ENCODE results near the gene ANKS6. TPM values are rescaled to one million over a fixed set of nuclear protein-coding genes. Genes with fewer than 3 reads are reported as not detected.

The ANKS6 gene
- total RNA-seq, 1 experiment from 2014 or later: 39.2 TPM

GRCh38 chr9:98751210-98751609 is 45.1 kb downstream of the ANKS6 start (continued):
- TF ChIP-seq REST (IDR thresholded peaks at IDR 0.05; ENCODE audit: low read depth) (no peak), RAD21 (IDR thresholded peaks at IDR 0.05; ENCODE audit: low read depth) (no peak), CBX3 (IDR thresholded peaks at IDR 0.05; ENCODE audit: low read depth) (no peak), EZH2 (IDR thresholded peaks at IDR 0.05) (no peak)

GRCh38 chr9:98750364-98751060 is 45.8 kb downstream of the ANKS6 start:
- Histone ChIP-seq H4K20me1 (ENCODE audit: insufficient read depth) (no peaks in the 10 kb centered on the region), H3K27ac (ENCODE audit: low read depth, low read length) (no peak overlapping the region), H3K27me3 (ENCODE audit: insufficient read depth, low read length) (no peaks in the 10 kb centered on the region), H2AFZ (ENCODE audit: low read depth, low read length, poor library complexity, severe bottlenecking) (no peak overlapping the region), H3K79me2 (ENCODE audit: insufficient read depth, low read length) (no peaks in the 10 kb centered on the region), H3K36me3 (ENCODE audit: control insufficient read depth in 1 of 2, insufficient read depth in 2 of 2, low read length in 2 of 2) (peaks cover 7 to 12% of the 10 kb centered on the region in 2 experiments; a peak in 3 of 4 replicates), H3K9me3 (ENCODE audit: control insufficient read depth in 1 of 2, insufficient read depth in 1 of 2, low read depth in 1 of 2, low read length in 2 of 2) (no peaks in the 10 kb centered on the region), H3K9me2 (ENCODE audit: insufficient read depth) (no peaks in the 10 kb centered on the region), H3K4me2 (ENCODE audit: low read length) (no peak overlapping the region), H3K4me1 (ENCODE audit: control insufficient read depth in 1 of 2, insufficient read depth in 2 of 2, low read length in 2 of 2) (no peaks in the 10 kb centered on the region), H3K4me3 (replicated peaks in 1 of 2; ENCODE audit: low read depth in 1 of 2, low read length in 2 of 2) (no peak overlapping the region), H3K9ac (ENCODE audit: low read length) (no peak overlapping the region)
- ChIA-PET RAD21 (ENCODE audit: low non-redundant PET in 1 of 2, low total read pairs in 2 of 2, uncharacterized antibody in 2 of 2, unreplicated experiment in 2 of 2) (no interaction called here), POLR2A (no interaction called here), CTCF (interaction anchor here (3.6 kb wide), 1 partner anchor 25 kb away, joined by 11 read pairs; no protein-coding TSS in a partner anchor)
- DNase-seq (ENCODE audit: low read depth, low spot score): no peak
- BruUV-seq (replicated peaks): no TSS peak
- intact Hi-C loops (cut with micrococcal nuclease): no loop called here
- no peak for ATAC-seq
- no peak for TF ChIP-seq ZBTB33 (IDR thresholded peaks at IDR 0.05; ENCODE audit: extremely low read depth, insufficient replicate concordance, low read length)
- TF ChIP-seq JUND (IDR thresholded peaks at IDR 0.05): no peak
- no peak for TF ChIP-seq REST (IDR thresholded peaks at IDR 0.05; ENCODE audit: low read depth)
- TF ChIP-seq SP1 (IDR thresholded peaks at IDR 0.05; ENCODE audit: low read depth): no peak
- no peak for TF ChIP-seq EZH2 (IDR thresholded peaks at IDR 0.05)
- no peak for TF ChIP-seq ZNF274 (IDR thresholded peaks at IDR 0.05; ENCODE audit: low read depth, low read length)
- no peak for TF ChIP-seq TCF7L2 (IDR thresholded peaks at IDR 0.05; ENCODE audit: borderline replicate concordance, extremely low read depth, insufficient read depth, insufficient read length)
- no peak for TF ChIP-seq MAX (IDR thresholded peaks at IDR 0.05)
- TF ChIP-seq POLR2A (IDR thresholded peaks at IDR 0.05; ENCODE audit: borderline replicate concordance, extremely low read depth, insufficient read depth, insufficient read length): no peak
- no peak for TF ChIP-seq ZFX (IDR thresholded peaks at IDR 0.05)
- TF ChIP-seq CBX3 (IDR thresholded peaks at IDR 0.05; ENCODE audit: low read depth): no peak
- TF ChIP-seq ELF1 (IDR thresholded peaks at IDR 0.05; ENCODE audit: borderline replicate concordance, low read depth): no peak
- TF ChIP-seq FOSL1 (IDR thresholded peaks at IDR 0.05; ENCODE audit: low read depth): no peak
- no peak for TF ChIP-seq YY1 (IDR thresholded peaks at IDR 0.05; ENCODE audit: extremely low read depth, insufficient replicate concordance, low read depth, low read length)

All from HCT116 (cell line).